Stimulated activated CD4-positive, alpha-beta T cell treated with anti-CD3 and anti-CD28 coated beads, Interleukin-12 subunit alpha, Interleukin-12 subunit beta, amount 100 ng/mL, for 48 hours (primary cell): ENCODE measurements around the gene UBR3.
"Not testable (repeated sequence)": the region's sequence is repeated elsewhere in the genome, so short reads cannot be mapped to it uniquely, and the experiment has no call there.

Experiments used
- DNase-seq, 3 donors: peaks; one replicate each; pipeline ENCODE4 v3.0.0-alpha.2; 2020; ENCODE audit warnings: low read depth in 2 of 3, low spot score in 1 of 3

Gene UBR3

GRCh38 chr2:169822036-169822435 lies 5.2 kb upstream of the UBR3 start:
- DNase-seq = no peak

DNA sequence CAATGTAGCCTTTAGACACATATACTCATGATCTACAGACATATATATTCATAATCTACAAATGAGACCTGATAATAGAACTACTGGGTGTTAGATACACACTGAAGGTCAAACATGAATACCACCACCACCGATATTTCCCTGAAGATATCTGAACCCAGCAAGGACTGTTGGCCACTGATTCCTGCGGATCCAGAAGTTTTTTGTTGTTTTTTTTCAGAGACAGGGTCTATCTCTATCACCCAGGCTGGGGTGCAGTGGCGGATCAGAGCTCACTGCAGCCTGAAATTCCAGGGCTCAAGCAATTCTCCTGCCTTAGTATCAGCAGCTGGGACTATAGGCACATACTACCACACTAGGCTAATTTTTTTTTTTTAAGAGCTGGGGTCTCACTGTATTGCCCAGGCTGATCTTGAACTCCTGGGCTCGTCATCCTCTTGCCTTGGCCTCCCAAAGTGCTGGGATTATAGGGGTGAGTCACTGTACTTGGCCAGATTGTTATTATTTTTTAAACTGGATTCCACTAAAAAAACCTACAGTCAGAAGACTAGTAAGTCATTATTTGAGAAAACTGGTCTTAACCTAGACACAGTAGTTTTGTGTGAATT lies 4.4 kb upstream of the UBR3 start:
- no peak for DNase-seq

GRCh38 chr2:169823996-169824372 lies 3.3 kb upstream of the UBR3 start:
- DNase-seq = no peak

- DNase-seq = peak; percentile 55 to 73 (median 69)
Observed at GRCh38 chr2:169824373-169825333, 2.6 kb upstream of the UBR3 start, which contains the start of gene METTL5. Gene METTL5, minus strand, starts transcription at chr2:169824905. Its CDS starts 308 bp downstream, at chr2:169824597.

- DNase-seq = peak in 2 of 3 donors; percentile 21 to 35
Observed at GRCh38 chr2:169828141-169828811, 1.0 kb downstream of the UBR3 start.

- no peak for DNase-seq
Observed at GRCh38 chr2:169834401-169834800, 7.1 kb downstream of the UBR3 start.

DNA sequence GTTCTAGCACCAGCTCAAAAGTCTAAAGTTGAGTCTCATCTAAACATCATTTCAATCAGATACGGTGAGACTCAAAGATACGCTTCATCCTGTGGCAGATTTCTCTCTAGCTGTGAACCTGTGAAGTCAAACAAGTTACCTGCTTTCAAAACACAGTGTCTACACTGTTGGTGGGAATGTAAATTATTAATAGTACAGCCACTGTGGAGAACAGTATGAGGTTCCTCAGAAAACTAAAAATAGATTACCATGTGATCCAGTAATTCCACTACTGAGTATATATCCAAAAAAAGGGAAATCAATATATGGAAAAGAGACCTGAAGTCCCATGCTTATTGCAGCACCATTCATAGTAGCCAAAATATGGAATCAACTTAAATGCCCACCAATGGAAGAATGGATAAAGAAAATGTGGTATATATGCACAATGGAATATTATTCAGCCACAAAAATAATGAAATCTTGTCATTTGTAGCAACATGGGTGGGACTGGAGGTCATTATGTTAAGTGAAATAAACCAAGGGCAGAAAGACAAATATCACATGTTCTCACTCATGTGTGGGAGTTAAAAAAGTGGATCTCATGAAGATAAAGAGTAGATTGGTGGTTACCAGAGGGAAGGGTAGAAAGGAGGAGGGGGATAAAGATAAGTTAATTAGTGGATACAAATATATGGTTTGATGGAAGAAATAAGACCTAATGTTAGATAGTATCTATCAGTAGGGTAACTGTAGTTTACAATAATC lies 11.7 kb downstream of the UBR3 start:
- DNase-seq = no peak

GRCh38 chr2:169839954-169840746 lies 12.9 kb downstream of the UBR3 start:
- DNase-seq = no peak

GRCh38 chr2:169840747-169841142 lies 13.5 kb downstream of the UBR3 start:
- no peak for DNase-seq

DNA sequence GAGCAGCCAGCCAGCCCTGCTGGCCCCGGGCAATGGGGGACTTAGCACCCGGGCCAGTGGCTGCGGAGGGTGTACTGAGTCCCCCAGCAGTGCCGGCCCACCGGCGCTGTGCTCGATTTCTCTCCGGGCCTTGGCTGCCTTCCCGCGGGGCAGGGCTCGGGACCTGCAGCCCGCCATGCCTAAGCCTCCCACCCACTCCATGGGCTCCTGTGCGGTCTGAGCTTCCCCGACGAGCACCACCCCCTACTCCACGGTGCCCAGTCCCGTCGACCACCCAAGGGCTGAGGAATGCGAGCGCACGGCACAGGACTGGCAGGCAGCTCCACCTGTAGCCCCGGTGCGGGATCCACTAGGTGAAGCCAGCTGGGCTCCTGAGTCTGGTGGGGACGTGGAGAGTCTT lies 14.4 kb downstream of the UBR3 start:
- DNase-seq = not testable (repeated sequence)

- DNase-seq = no peak
Observed at GRCh38 chr2:169845016-169845415, 17.8 kb downstream of the UBR3 start.

DNA sequence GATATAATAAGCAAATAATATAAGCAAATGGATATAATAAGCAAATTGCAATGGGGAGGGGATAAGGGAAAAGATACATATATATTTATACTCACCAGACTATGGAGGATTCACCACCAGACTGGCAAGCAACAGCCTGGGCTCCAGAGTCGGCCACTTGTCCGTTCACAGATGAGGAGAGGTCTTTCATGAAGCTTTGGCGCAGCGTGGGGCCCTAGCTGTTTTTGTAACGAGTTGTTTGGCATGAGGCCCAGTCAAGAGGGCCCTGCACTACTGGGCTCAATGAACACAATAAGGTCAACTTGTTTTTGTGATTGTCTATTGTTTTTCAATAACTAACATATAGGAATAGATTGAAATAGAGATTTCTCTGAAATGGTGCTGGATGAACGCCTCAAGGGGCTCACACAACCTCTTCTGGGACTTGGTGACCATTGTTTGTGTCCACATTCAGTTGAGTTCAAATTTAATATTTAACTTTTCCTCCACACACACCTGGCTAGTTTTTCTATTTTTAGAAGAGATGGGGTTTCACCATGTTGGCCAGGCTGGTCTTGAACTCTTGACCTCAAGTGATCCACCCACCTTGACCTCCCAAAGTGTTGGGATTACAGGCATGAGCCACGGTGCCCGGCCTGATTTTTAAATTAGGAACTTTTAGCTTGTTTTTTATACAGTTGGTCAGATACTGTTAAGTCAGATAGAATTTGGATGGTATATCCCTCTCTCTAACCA lies 21.9 kb downstream of the UBR3 start:
- DNase-seq = not testable (repeated sequence)

- DNase-seq = no peak
Observed at GRCh38 chr2:169849710-169850109, 22.5 kb downstream of the UBR3 start.

DNA sequence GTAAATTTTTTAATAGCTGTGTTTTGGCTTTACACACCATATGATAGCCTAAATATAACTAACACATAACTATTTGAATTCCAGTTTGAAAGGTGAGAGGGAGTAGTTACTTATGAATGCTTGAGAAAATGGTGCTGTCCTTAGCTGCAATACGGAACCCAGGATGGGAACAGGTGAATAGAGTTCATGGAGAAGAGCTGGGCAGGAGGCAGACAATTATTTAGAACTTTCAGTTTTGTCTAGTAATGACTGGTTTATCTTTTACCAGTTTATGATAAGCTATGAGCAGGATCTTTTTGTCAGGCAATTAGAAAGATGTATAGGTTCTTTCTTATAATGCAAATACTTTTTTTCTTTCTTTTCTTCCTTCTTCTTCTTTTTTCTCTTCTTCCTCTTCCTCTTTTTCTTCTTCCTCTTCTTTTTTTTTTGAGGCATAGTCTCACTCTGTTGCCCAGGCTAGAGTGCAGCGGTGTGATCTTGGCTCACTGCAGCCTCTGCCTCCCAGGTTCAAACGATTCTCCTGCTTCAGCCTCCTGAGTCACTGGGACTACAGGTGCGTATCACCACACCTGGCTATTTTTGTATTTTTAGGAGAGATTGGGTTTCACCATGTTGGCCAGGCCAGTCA lies 25.9 kb downstream of the UBR3 start:
- no peak for DNase-seq

DNA sequence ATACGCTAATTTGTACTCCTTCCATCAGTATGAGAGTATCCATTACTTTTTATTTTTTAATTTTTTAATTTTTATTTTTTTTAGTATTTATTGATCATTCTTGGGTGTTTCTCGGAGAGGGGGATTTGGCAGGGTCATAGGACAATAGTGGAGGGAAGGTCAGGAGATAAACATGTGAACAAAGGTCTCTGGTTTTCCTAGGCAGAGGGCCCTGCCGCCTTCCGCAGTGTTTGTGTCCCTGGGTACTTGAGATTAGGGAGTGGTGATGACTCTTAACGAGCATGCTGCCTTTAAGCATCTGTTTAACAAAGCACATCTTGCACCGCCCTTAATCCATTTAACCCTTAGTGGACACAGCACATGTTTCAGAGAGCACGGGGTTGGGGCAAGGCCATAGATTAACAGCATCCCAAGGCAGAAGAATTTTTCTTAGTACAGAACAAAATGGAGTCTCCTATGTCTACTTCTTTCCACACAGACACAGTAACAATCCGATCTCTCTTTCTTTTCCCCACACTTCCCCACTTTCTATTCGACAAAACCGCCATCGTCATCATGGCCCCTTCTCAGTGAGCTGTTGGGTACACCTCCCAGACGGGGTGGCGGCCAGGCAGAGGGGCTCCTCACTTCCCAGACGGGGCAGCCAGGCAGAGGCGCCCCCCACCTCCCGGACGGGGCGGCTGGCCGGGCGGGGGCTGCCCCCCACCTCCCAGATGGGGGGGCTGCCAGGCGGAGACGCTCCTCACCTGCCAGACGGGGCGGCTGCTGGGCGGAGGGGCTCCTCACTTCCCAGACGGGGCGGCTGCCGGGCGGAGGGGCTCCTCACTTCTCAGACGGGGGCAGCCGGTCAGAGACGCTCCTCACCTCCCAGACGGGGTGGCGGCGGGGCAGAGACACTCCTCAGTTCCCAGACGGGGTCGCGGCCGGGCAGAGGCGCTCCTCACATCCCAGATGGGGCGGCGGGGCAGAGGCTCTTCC lies 28.3 kb downstream of the UBR3 start:
- DNase-seq = not testable (repeated sequence)

- no peak for DNase-seq
Observed at GRCh38 chr2:169859423-169859822, 32.2 kb downstream of the UBR3 start.

GRCh38 chr2:169860149-169860548 lies 32.9 kb downstream of the UBR3 start:
- DNase-seq = no peak

DNA sequence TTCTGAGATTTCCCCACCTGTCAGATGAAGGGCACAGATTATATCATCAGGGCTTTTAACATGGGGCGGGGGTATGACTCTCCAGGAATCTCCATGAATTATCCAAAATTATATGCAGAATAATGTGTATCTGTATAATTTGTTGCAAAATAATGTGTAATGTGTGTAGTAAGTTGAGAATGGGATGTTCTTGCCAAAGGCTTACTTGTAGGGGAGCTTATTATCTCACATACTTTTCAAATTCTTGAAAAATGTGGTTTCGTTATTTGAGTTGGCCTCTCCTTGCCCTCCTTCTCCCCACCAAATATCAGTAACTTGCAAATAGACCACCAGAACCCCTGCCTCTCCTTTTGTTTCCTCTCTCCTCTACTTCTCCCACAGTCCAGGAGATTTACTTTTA lies 35.6 kb downstream of the UBR3 start:
- DNase-seq = no peak
